Mucosa of stomach (tissue), 1 donor: ENCODE results near the gene ANKRD12.

Experiments
- H3K27me3 ChIP-seq: one replicate; pipeline ENCODE4 v1.7.0; 2013; ENCODE audit warnings: mild to moderate bottlenecking, low read length; ENCODE audit not compliant: control insufficient read depth, insufficient read depth
- H3K36me3 ChIP-seq: one replicate; pipeline ENCODE4 v1.7.0; 2013; ENCODE audit warnings: low read length; ENCODE audit not compliant: control insufficient read depth, insufficient read depth
- H3K4me1 ChIP-seq: one replicate; pipeline ENCODE4 v1.7.0; 2013; ENCODE audit warnings: mild to moderate bottlenecking, low read length; ENCODE audit not compliant: control insufficient read depth, insufficient read depth
- H3K4me3 ChIP-seq: one replicate; pipeline ENCODE4 v1.7.0; 2013; ENCODE audit warnings: low read length
- H3K9ac ChIP-seq: one replicate; pipeline ENCODE4 v1.7.0; 2013; ENCODE audit warnings: mild to moderate bottlenecking, low read length, moderate library complexity
- H3K9me3 ChIP-seq: one replicate; pipeline ENCODE4 v1.7.0; 2013; ENCODE audit warnings: mild to moderate bottlenecking, low read length, moderate library complexity; ENCODE audit not compliant: control insufficient read depth
- donor health status: Pancreatic carcinoma.

ANKRD12 gene

GRCh38 chr18:9204659-9205058 is 68.1 kb downstream of the ANKRD12 start:
- Histone ChIP-seq H3K9ac (no peak overlapping the region), H3K4me1 (no peaks in the 10 kb centered on the region)

GRCh38 chr18:9206421-9206820 is 69.8 kb downstream of the ANKRD12 start:
- no peaks in the 10 kb centered on the region for H3K9me3 ChIP-seq
- H3K9ac ChIP-seq = no peak overlapping the region
- no peaks in the 10 kb centered on the region for H3K27me3 ChIP-seq
- no peaks in the 10 kb centered on the region for H3K4me1 ChIP-seq
- H3K4me3 ChIP-seq = no peak overlapping the region
- no peaks in the 10 kb centered on the region for H3K36me3 ChIP-seq

More at GRCh38 chr18:9204659-9205058, 68.1 kb downstream of the ANKRD12 start:
- Histone ChIP-seq H3K27me3 (no peaks in the 10 kb centered on the region), H3K4me3 (no peak overlapping the region), H3K9me3 (no peaks in the 10 kb centered on the region), H3K36me3 (no peaks in the 10 kb centered on the region)

- Histone ChIP-seq H3K9me3 (no peaks in the 10 kb centered on the region), H3K4me3 (no peak overlapping the region), H3K4me1 (no peaks in the 10 kb centered on the region), H3K27me3 (no peaks in the 10 kb centered on the region), H3K9ac (no peak overlapping the region), H3K36me3 (no peaks in the 10 kb centered on the region)
These were observed 72.7 kb downstream of the ANKRD12 start for GRCh38 chr18:9209279-9209678.

- no peaks in the 10 kb centered on the region for H3K27me3 ChIP-seq
These were observed 74.4 kb downstream of the ANKRD12 start for GRCh38 chr18:9210966-9211365.

GRCh38 chr18:9211955-9212354 is 75.4 kb downstream of the ANKRD12 start:
- Histone ChIP-seq H3K27me3 (no peaks in the 10 kb centered on the region), H3K4me3 (no peak overlapping the region), H3K4me1 (no peaks in the 10 kb centered on the region), H3K9ac (no peak overlapping the region), H3K36me3 (no peaks in the 10 kb centered on the region), H3K9me3 (no peaks in the 10 kb centered on the region)

More at GRCh38 chr18:9210966-9211365, 74.4 kb downstream of the ANKRD12 start:
- H3K9ac ChIP-seq = no peak overlapping the region
- H3K36me3 ChIP-seq = no peaks in the 10 kb centered on the region
- no peak overlapping the region for H3K4me3 ChIP-seq
- H3K4me1 ChIP-seq = no peaks in the 10 kb centered on the region
- H3K9me3 ChIP-seq = no peaks in the 10 kb centered on the region

- Histone ChIP-seq H3K9me3 (no peaks in the 10 kb centered on the region), H3K4me1 (no peaks in the 10 kb centered on the region), H3K4me3 (no peak overlapping the region), H3K36me3 (no peaks in the 10 kb centered on the region), H3K9ac (no peak overlapping the region), H3K27me3 (no peaks in the 10 kb centered on the region)
These were observed 78.8 kb downstream of the ANKRD12 start for GRCh38 chr18:9215221-9215933.

GRCh38 chr18:9216459-9216858 is 79.9 kb downstream of the ANKRD12 start:
- Histone ChIP-seq H3K9me3 (no peaks in the 10 kb centered on the region), H3K27me3 (no peaks in the 10 kb centered on the region), H3K4me1 (no peaks in the 10 kb centered on the region), H3K36me3 (no peaks in the 10 kb centered on the region), H3K4me3 (no peak overlapping the region), H3K9ac (no peak overlapping the region)

GRCh38 chr18:9217743-9218451 is 81.3 kb downstream of the ANKRD12 start:
- no peaks in the 10 kb centered on the region for H3K27me3 ChIP-seq
- H3K4me3 ChIP-seq = no peak overlapping the region
- H3K36me3 ChIP-seq = peaks cover 5% of the 10 kb centered on the region
- H3K9ac ChIP-seq = no peak overlapping the region
- no peaks in the 10 kb centered on the region for H3K9me3 ChIP-seq
- no peaks in the 10 kb centered on the region for H3K4me1 ChIP-seq

- no peak overlapping the region for H3K9ac ChIP-seq
- H3K36me3 ChIP-seq = peaks cover 5% of the 10 kb centered on the region
- no peaks in the 10 kb centered on the region for H3K4me1 ChIP-seq
- H3K9me3 ChIP-seq = no peaks in the 10 kb centered on the region
- no peaks in the 10 kb centered on the region for H3K27me3 ChIP-seq
- no peak overlapping the region for H3K4me3 ChIP-seq
These were observed 84.5 kb downstream of the ANKRD12 start for GRCh38 chr18:9221040-9221439.

- H3K4me3 ChIP-seq = no peak overlapping the region
- H3K27me3 ChIP-seq = no peaks in the 10 kb centered on the region
- H3K9me3 ChIP-seq = no peaks in the 10 kb centered on the region
- H3K36me3 ChIP-seq = peaks cover 5% of the 10 kb centered on the region
- no peaks in the 10 kb centered on the region for H3K4me1 ChIP-seq
- H3K9ac ChIP-seq = no peak overlapping the region
These were observed 85.1 kb downstream of the ANKRD12 start for GRCh38 chr18:9221661-9222060.

GRCh38 chr18:9223356-9223755 is 86.8 kb downstream of the ANKRD12 start:
- H3K4me1 ChIP-seq = no peaks in the 10 kb centered on the region
- H3K27me3 ChIP-seq = no peaks in the 10 kb centered on the region
- peaks cover 5% of the 10 kb centered on the region for H3K36me3 ChIP-seq
- no peak overlapping the region for H3K4me3 ChIP-seq
- H3K9me3 ChIP-seq = no peaks in the 10 kb centered on the region
- H3K9ac ChIP-seq = no peak overlapping the region

GRCh38 chr18:9226463-9226862 is 89.9 kb downstream of the ANKRD12 start:
- Histone ChIP-seq H3K9ac (no peak overlapping the region), H3K4me1 (no peaks in the 10 kb centered on the region), H3K9me3 (no peaks in the 10 kb centered on the region), H3K27me3 (no peaks in the 10 kb centered on the region), H3K36me3 (peaks cover 5% of the 10 kb centered on the region), H3K4me3 (no peak overlapping the region)
